ENCODE data around the gene RMND5B. TPM values are rescaled to one million over a fixed set of nuclear protein-coding genes. Genes with fewer than 3 reads are reported as not detected.

RMND5B gene
- polyA plus RNA-seq, 3 donors from 2014 or later, result 10.0 to 12.4 (median 11.8) TPM

DNA sequence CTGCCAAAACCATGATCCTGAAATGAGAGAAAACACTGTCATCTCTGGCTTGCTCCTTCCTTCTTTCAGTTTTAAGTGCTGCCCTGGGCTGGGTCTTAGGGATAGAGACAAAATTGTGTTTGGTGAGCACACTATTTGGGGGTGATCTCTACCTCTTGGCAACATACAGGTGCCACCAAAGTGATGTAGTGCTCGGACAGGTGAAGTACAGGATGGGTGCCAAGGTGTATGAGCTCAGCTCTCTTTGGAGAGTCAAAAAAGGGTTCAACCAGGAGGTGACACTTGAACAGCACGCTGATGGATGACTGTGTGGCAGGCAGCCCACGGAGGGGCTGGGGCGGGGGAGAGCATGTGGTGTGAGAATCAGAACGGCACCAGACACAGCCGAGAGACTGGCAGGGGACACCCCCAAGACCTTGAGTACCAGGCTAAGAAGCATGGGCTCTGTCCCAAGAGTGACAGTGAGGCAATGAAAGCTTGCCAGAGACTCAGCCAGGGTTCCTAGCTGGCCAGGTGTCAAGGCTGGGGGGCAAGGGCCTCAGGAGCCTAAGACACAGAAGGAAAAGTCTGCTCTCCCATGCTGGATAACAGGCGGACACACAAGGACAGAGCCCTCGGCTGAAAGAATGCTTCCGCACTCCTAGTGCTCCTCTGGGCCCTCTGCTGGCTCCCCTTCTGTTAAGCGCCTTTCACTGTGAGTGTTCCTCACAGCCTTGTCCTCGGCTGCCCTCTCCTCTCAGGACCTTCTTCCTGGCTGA, 20.3 kb downstream of the RMND5B start:
- Mint-ChIP-seq H3K27me3 (ENCODE audit: low read depth in 3 of 3) (peaks cover 4 to 9% (median 4%) of the 10 kb centered on the region in 3 donors), H3K4me3 (peak overlapping the region in 3 of 5 donors; percentile 7 to 67 (median 61)), H3K27ac (peak overlapping the region in 3 of 6 donors; percentile 43 to 83 (median 66)), H3K4me1 (peaks cover 25 to 31% of the 10 kb centered on the region in 2 donors), H3K9me3 (no peaks in the 10 kb centered on the region), H3K36me3 (peaks cover 0 to 28% (median 5%) of the 10 kb centered on the region in 3 donors)
- DNase-seq, result no peak

DNA sequence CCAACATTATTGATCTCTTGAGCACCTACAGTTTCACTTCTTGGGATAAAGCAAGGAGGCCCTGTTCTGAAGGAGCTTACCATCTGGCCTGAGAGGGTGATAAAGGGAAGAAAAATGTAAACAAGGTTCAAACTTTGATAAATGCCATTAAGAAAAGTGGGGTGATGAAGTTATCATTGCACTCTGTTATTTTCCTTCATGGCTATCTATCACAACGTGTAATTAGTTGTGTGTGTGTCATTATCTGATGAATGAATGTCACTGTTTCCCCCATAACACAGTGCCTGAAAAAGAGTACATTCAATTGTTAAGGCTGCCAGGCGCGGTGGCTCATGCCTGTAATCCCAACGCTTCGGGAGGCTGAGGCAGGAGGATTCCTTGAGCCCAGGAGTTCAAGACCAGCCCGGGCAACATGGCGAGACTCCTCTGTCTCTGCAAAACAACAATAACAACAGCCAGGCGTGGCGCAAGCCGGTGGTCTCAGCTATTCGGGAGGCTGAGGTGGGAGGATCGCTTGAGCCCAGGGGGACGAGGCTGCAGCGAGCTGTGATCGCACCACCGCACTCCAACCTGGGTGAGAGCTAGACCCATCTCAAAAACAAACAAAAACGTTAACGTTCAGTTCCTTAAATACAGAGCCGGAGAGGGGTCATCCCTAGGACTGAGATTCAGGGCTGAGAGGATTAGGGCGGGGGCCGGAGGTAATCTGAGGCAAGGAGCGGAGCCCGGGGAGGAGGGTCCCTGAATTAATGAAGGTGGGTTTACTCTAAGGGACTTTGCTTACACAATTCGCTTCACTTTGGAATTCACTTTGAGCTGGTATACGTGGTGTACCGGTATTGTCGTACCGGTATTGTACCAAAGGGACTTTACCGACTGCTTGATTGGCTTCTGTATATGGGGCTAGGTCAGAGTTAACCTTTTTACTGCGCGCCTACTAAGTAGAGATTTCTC, 22.0 kb downstream of the RMND5B start:
- H3K36me3 Mint-ChIP-seq, result peaks cover 0 to 14% (median 5%) of the 10 kb centered on the region in 3 donors
- peak overlapping the region; percentile 45 to 92 (median 86) for H3K27ac Mint-ChIP-seq
- H3K4me1 Mint-ChIP-seq, result peaks cover 25 to 31% of the 10 kb centered on the region in 2 donors
- H3K4me3 Mint-ChIP-seq, result peak overlapping the region; percentile 93 to 98 (median 97)
- H3K27me3 Mint-ChIP-seq (ENCODE audit: low read depth in 3 of 3), result peaks cover 4 to 11% (median 6%) of the 10 kb centered on the region in 3 donors
- no peaks in the 10 kb centered on the region for H3K9me3 Mint-ChIP-seq
- DNase-seq, result no peak

DNA sequence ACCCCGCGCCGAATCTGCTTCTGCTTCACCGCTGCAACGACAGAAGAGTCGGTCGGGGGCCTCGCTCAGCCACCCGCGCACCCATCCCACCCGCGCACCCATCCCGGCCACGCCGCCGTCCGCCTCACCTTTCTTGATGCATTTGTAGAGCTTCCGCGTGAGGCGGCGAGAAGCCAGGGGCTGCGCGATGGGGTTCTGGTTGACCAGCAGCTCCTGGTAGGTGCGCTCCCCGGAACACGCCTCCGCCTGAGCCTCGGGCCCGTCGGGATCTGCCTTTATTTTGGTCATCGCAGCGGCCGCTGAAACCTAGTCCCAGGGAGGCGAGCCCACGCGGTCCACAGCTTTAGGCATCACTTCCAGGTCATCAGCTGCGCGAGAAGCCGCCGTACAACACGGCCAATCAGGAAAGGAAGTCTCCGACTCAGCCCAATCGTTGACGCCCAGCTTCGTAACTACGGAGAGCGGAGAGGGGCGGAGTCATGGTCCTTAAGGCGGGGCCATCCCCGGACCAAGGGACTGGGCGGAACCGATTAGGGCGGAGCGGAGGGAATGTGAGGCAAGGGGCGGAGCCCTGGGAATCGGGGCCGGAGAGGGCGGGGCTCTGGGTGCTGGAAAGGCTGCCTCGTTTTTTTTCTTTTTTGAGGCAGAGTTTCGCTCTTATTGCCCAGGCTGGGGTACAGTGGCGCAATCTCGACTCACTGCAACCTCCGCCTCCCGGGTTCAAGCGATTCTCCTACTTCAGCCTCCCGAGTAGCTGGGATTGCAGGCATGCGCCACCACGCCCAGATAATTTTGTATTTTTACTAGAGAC, 22.9 kb downstream of the RMND5B start, which contains the start of gene NHP2:
Gene NHP2, minus strand, starts transcription at position 356 of the 811 bp plus-strand sequence. Its CDS starts 68 bp downstream, at position 288.
- peak within 1 kb of the TSS; percentile 86 to 92 (median 88) for H3K27ac Mint-ChIP-seq

DNA sequence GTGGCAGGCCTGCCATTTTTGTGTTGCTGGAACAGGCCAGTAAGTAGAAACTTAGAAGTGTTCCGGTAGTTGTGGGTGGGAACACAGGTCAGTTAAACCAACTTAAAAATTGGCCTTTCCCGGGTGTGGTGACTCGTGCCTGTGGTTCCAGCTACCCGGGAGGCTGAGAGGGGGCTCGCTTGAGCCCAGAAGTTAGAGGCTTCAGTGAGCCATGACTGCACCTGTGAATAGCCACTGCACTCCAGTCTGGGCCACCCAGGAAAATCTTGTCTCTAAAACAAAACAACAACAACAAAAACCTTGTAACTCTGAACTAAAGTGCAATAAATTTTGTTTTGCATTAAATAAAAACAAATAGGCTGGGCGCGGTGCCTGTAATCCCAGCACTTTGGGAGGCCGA, 24.3 kb downstream of the RMND5B start:
- peaks cover 0 to 3% (median 0%) of the 10 kb centered on the region in 3 donors for H3K36me3 Mint-ChIP-seq
- no peak for DNase-seq
- H3K27me3 Mint-ChIP-seq (ENCODE audit: low read depth in 3 of 3), result peaks cover 4 to 11% (median 6%) of the 10 kb centered on the region in 3 donors
- no peaks in the 10 kb centered on the region for H3K9me3 Mint-ChIP-seq
- H3K4me1 Mint-ChIP-seq, result peaks cover 24 to 31% of the 10 kb centered on the region in 2 donors
- H3K27ac Mint-ChIP-seq, result no peak overlapping the region
- peak overlapping the region in 1 of 5 donors; percentile 93 for H3K4me3 Mint-ChIP-seq

More for the DNA sequence above, 22.9 kb downstream of the RMND5B start, which contains the start of gene NHP2:
- peaks cover 4 to 11% (median 6%) of the 10 kb centered on the region in 3 donors for H3K27me3 Mint-ChIP-seq (ENCODE audit: low read depth in 3 of 3)
- peaks cover 24 to 31% of the 10 kb centered on the region in 2 donors for H3K4me1 Mint-ChIP-seq
- H3K36me3 Mint-ChIP-seq, result peaks cover 0 to 5% (median 0%) of the 10 kb centered on the region in 3 donors
- DNase-seq, result peak; percentile 94
- no peaks in the 10 kb centered on the region for H3K9me3 Mint-ChIP-seq
- H3K4me3 Mint-ChIP-seq, result peak within 1 kb of the TSS; percentile 93 to 98 (median 97)

DNA sequence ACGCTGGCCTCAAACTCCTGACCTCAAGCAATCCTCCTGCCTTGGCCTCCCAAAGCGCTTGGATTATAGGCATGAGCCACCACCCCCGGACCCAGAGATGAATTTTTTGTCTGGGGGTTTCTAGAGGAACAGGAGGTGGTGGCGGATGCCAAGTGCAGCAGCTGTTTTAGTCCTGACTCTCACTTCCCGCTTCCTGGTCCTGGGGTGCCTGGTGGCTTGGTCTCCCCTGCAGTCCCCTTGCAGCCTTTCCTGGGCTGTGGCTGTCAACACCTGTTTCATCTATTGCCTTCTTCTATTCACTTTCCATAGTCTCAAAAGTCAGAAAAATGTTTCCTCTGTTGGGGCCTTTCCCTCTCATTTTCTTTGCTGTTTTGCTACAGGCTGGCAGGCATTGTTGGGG, 29.4 kb downstream of the RMND5B start:
- H3K4me3 Mint-ChIP-seq, result no peak overlapping the region

DNA sequence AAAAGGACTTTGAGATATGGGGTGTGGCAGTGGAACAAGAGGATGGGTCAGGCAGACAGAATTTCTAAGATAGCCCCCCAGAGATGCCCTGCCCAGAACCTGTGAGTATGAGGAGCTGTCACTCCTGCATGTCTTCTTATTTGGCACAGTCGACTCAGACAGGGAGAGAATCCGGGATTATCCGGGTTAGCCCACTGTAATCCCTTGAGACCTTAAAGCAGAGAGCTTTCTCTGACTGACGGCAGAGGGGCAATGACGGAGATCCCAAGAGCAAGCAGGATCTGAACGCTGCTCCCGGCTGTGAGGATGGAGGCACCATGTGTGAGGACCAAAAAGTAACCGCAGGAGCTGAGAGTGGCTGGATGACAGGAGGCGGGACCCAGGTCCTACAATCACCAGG, 31.7 kb downstream of the RMND5B start:
- H3K4me1 Mint-ChIP-seq, result peaks cover 0 to 5% of the 10 kb centered on the region in 2 donors
- H3K4me3 Mint-ChIP-seq, result no peak overlapping the region
- H3K9me3 Mint-ChIP-seq, result no peaks in the 10 kb centered on the region
- H3K27ac Mint-ChIP-seq, result no peak overlapping the region
- peaks cover 3 to 12% (median 11%) of the 10 kb centered on the region in 3 donors for H3K27me3 Mint-ChIP-seq (ENCODE audit: low read depth in 3 of 3)
- peaks cover 0 to 4% (median 0%) of the 10 kb centered on the region in 3 donors for H3K36me3 Mint-ChIP-seq
- no peak for DNase-seq

More for the DNA sequence above, 29.4 kb downstream of the RMND5B start:
- H3K27me3 Mint-ChIP-seq (ENCODE audit: low read depth in 3 of 3), result peaks cover 0 to 14% (median 10%) of the 10 kb centered on the region in 3 donors
- no peak for DNase-seq
- peaks cover 0 to 5% of the 10 kb centered on the region in 2 donors for H3K4me1 Mint-ChIP-seq
- peak overlapping the region in 1 of 6 donors; percentile 31 for H3K27ac Mint-ChIP-seq
- H3K36me3 Mint-ChIP-seq, result peaks cover 0 to 4% (median 0%) of the 10 kb centered on the region in 3 donors
- no peaks in the 10 kb centered on the region for H3K9me3 Mint-ChIP-seq

DNA sequence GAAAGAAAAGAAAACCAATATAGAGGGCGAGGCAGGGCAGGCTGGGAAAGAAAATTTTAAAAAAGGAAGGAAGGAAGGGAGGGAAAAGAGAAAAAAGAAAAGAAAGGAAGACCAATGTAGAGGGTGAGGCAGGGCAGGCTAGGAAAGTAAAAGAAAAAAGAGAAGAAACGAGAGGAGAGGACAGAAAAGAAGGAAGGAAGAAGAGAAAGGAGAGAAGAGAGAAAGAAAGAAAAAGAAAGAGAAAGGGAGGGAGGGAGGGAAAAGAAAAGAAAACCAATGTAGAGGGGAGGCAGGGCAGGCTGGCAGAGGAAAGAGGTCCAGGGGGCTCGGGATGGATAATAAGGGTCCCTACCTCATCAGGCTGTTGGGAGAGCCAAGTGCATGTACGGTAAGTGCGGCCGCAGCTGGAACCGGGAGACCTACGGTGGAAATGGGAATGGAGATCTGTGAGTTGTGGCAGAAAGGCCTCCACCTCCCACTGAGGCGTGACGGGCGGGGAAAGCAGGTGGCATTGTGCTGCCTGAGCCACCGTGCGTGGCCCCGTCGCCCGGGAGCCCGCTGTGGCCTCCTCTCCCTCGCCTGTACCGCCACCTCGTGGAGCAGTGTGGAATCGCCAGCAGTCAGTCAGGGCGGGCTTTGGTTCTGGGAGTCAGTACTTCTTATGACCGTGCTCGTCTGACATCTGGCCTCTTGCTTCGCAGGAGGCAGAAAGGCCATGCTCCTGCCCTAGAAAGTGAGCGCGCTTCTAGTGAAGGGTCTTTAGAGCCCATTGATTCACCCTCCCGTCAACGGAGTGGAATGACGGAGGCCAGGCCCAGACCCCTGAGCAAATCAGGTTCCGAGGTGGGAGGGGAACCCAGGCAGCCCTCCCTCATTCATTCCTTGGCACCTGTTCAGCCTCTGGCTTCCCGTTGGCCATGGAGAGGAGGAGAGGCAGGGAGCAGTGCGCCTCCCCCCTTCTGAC, 33.2 kb downstream of the RMND5B start:
- peaks cover 0 to 4% (median 0%) of the 10 kb centered on the region in 3 donors for H3K36me3 Mint-ChIP-seq
- H3K4me1 Mint-ChIP-seq, result peaks cover 0 to 5% of the 10 kb centered on the region in 2 donors
- peak; percentile 82 to 85 (median 83) for DNase-seq
- peaks cover 5 to 12% (median 11%) of the 10 kb centered on the region in 3 donors for H3K27me3 Mint-ChIP-seq (ENCODE audit: low read depth in 3 of 3)
- H3K27ac Mint-ChIP-seq, result peak overlapping the region in 2 of 6 donors; percentile 57 to 79
- H3K9me3 Mint-ChIP-seq, result no peaks in the 10 kb centered on the region
- H3K4me3 Mint-ChIP-seq, result no peak overlapping the region

DNA sequence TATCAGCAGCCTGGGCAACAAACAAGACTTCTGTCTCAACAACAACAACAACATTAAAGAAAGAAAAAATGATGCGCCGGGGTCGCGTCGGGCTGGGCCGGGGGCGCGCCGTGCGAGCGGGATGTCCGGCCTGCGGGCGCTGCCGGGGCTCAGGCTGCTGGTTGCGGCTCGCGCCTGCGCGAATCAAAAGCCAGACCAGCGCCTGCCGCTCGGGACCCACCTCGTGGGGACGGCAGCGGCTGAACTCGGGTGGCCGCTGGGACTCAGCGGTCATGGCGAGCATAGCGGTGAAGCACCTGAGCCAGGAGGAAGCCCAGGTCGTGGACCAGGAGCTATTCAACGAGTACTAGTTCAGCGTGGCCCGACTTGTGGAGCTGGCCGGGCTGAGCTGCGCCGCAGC, 34.8 kb downstream of the RMND5B start:
- Mint-ChIP-seq H3K27me3 (ENCODE audit: low read depth in 3 of 3) (peaks cover 5 to 12% (median 11%) of the 10 kb centered on the region in 3 donors), H3K4me3 (no peak overlapping the region), H3K9me3 (no peaks in the 10 kb centered on the region), H3K4me1 (peaks cover 0 to 5% of the 10 kb centered on the region in 2 donors), H3K27ac (no peak overlapping the region), H3K36me3 (peaks cover 0 to 4% (median 0%) of the 10 kb centered on the region in 3 donors)
- DNase-seq, result no peak

DNA sequence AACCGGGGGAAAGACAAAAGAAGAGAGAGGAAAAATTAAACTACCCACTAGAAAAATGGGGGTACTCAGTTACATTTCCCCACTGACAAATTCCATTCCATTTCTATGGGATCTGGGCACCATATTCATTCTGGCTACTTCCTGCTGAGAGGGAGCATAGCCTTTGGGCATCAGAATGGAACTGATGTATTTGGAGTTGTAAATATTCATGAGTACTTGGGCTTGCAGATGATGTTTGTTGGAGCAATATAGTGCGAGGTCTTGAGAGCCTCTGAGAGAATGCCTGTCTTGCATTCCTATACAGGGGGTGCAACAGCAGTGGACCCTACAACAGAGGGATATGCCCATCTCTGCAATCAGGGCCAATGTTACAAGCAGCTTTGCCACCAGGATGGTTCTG, 39.6 kb downstream of the RMND5B start:
- no peak overlapping the region for H3K4me3 Mint-ChIP-seq
- no peaks in the 10 kb centered on the region for H3K4me1 Mint-ChIP-seq
- H3K27me3 Mint-ChIP-seq (ENCODE audit: low read depth in 3 of 3), result peaks cover 0 to 5% (median 4%) of the 10 kb centered on the region in 3 donors
- DNase-seq, result no peak
- no peaks in the 10 kb centered on the region for H3K36me3 Mint-ChIP-seq
- H3K9me3 Mint-ChIP-seq, result no peaks in the 10 kb centered on the region
- no peak overlapping the region for H3K27ac Mint-ChIP-seq

DNA sequence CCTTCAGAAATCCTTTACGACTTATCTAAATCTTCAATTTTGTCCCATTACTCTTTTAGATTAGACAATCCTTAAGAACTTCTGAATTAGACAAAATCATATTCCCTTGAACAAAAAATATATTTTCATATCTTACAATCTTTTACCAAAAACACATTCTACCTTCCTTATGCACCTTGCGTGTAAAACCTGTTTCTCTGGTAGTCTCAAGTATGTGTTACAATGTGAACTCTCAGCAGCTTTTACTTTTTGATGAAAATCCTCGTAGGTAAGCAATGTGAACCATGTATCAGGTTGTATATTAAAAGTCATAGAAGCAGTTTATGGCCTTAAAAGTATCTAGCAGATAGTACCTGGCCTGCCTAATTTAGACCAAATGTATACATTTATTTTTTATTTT, 43.6 kb downstream of the RMND5B start:
- H3K9me3 Mint-ChIP-seq, result no peaks in the 10 kb centered on the region
- no peaks in the 10 kb centered on the region for H3K4me1 Mint-ChIP-seq
- H3K27ac Mint-ChIP-seq, result no peak overlapping the region
- H3K27me3 Mint-ChIP-seq (ENCODE audit: low read depth in 3 of 3), result peaks cover 2 to 7% (median 4%) of the 10 kb centered on the region in 3 donors
- no peak for DNase-seq
- H3K36me3 Mint-ChIP-seq, result no peaks in the 10 kb centered on the region
- H3K4me3 Mint-ChIP-seq, result no peak overlapping the region

DNA sequence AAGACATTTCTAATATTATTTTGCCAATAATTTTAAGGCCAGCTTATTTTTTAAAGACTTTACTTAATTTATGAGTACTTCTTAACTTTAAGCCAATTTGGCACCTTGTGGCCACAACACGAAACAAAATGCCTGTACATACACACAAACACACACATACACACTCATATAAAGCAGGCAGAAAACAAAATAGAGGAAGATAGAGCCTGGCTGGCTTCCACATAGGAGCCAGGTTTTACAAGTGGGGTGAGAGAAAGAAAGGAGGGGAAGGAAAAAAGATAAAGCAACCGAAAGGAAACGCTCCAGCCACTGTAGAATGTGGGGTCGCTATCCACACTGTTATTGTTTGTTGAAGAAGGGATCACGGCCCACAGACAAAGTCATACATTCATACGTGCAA, 46.0 kb downstream of the RMND5B start:
- Mint-ChIP-seq H3K27ac (peak overlapping the region in 1 of 6 donors; percentile 15), H3K36me3 (no peaks in the 10 kb centered on the region), H3K27me3 (ENCODE audit: low read depth in 3 of 3) (peaks cover 2 to 10% (median 5%) of the 10 kb centered on the region in 3 donors), H3K4me1 (no peaks in the 10 kb centered on the region), H3K9me3 (no peaks in the 10 kb centered on the region), H3K4me3 (no peak overlapping the region)
- no peak for DNase-seq

DNA sequence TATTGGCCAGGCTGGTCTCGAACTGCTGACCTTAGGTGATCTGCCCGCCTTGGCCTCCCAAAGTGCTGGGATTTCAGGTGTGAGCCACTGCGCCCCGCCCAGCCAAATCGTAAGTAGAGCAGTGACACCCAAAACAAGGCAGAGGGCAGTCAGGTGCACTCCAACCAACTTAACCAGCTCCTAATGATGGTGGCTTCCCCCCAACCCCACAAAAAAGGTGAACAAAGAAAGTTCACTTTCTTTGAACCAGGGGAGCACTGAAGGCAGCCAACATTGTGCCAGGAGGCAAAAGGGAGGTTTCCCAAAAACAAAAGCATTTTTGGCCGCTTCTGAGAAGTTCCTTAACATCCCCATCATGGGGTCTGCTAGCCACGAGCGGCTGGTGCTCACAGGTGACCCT, 46.8 kb downstream of the RMND5B start:
- no peak for DNase-seq
- H3K9me3 Mint-ChIP-seq, result no peaks in the 10 kb centered on the region
- H3K36me3 Mint-ChIP-seq, result no peaks in the 10 kb centered on the region
- peaks cover 2 to 13% (median 5%) of the 10 kb centered on the region in 3 donors for H3K27me3 Mint-ChIP-seq (ENCODE audit: low read depth in 3 of 3)
- no peak overlapping the region for H3K27ac Mint-ChIP-seq
- no peak overlapping the region for H3K4me3 Mint-ChIP-seq
- no peaks in the 10 kb centered on the region for H3K4me1 Mint-ChIP-seq
